ENCODE data around the gene FPGS.

GRCh38 chr9:127848756-127849504, 46.2 kb downstream of the FPGS start:
- TF ChIP-seq CTCF (IDR thresholded peaks at IDR 0.05): no peak
- TF ChIP-seq POLR2A (IDR thresholded peaks at IDR 0.05): no peak

All from ovary (tissue), 3 donors.